Activated B cell treated with CpG ODN at 0.5 μM for 24 hours (primary cell): ENCODE measurements around the gene ATRN. TPM values are rescaled to one million over a fixed set of nuclear protein-coding genes. Genes with fewer than 3 reads are reported as not detected.

Experiments
- ATAC-seq: fragments of 200-7000 bp; cut with Tn5 transposase; one replicate; pipeline ENCODE4 v1.10.0; 2021; ENCODE audit warnings: low read depth, mild to moderate bottlenecking, moderate library complexity
- CTCF ChIA-PET: fragments of 350-600 bp; sonication (Branson Sonifier 250); formaldehyde crosslinking; loops from one replicate; lab custom pipeline; 2021; ENCODE audit warnings: antibody characterized with exemption; lab: Charles Lee
- POLR2A ChIA-PET: fragments of 350-600 bp; sonication (Branson Sonifier 250); formaldehyde crosslinking; loops from one replicate; lab custom pipeline; 2021; ENCODE audit warnings: antibody characterized with exemption; lab: Charles Lee
- DNase-seq: peaks from one replicate; pipeline ENCODE4 v3.0.0; 2022
- H3K27ac Mint-ChIP-seq: one replicate; pipeline ENCODE4 v1.8.0; 2020; ENCODE audit warnings: mixed read lengths
- H3K27me3 Mint-ChIP-seq: one replicate; pipeline ENCODE4 v1.8.0; 2021; ENCODE audit warnings: mixed read lengths
- H3K36me3 Mint-ChIP-seq: one replicate; pipeline ENCODE4 v1.8.0; 2021; ENCODE audit warnings: low read depth, mixed read lengths
- H3K4me1 Mint-ChIP-seq: one replicate; pipeline ENCODE4 v1.8.0; 2021; ENCODE audit warnings: mixed read lengths
- H3K4me3 Mint-ChIP-seq: one replicate; pipeline ENCODE4 v1.8.0; 2020; ENCODE audit warnings: mild to moderate bottlenecking, mixed read lengths
- H3K9me3 Mint-ChIP-seq: one replicate; pipeline ENCODE4 v1.8.0; 2020; ENCODE audit warnings: mixed read lengths
- intact Hi-C: fragments of 100-400 bp; cut with micrococcal nuclease; formaldehyde crosslinking; loops from one replicate; pipeline ENCODE4 v1.15.1; 2024
- total RNA-seq: library from RNA; stranded (reverse); gene quantifications from 2 replicates; pipeline ENCODE4 v1.2.3, GENCODE V29; 2022
- TF ChIP-seq, protein P1 (sequence below): fragments of 200-600 bp; IDR thresholded peaks from one replicate; pipeline ENCODE4 v1.8.0; 2022; ENCODE audit warnings: antibody characterized with exemption, mild to moderate bottlenecking

The ATRN gene
- total RNA-seq, 1 donor from 2014 or later: 13.0 TPM

DNA sequence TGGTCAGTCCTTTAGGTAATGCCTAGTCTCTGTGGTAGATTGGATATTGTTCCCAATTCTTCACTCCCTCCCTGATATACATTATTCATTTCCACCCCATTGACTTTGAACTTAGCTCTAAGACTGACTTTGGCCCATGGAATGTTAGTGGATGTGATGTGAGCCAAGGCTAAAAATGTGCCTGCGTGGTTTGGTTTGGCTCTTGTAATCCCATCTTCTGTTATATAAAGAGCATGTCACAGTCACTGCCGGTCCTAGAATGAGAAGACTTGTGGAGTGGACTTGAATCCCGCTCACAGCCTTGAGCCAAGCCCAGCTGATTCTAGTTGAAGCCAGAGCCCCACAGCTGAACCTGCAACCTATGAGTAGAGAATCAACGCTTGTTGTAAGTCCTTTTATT, 39.7 kb upstream of the ATRN start:
- no peak overlapping the region for H3K4me3 Mint-ChIP-seq
- H3K27me3 Mint-ChIP-seq: no peaks in the 10 kb centered on the region
- no peak overlapping the region for H3K27ac Mint-ChIP-seq
- peaks cover 14% of the 10 kb centered on the region for H3K4me1 Mint-ChIP-seq
- no peak for DNase-seq
- intact Hi-C loops: no loop called here
- no peaks in the 10 kb centered on the region for H3K36me3 Mint-ChIP-seq
- CTCF ChIA-PET: no interaction called here
- POLR2A ChIA-PET: interaction anchor here (1.4 kb wide), 1 partner anchor 23 kb away, joined by 4 read pairs; no protein-coding TSS in a partner anchor
- TF ChIP-seq, protein P1, sequence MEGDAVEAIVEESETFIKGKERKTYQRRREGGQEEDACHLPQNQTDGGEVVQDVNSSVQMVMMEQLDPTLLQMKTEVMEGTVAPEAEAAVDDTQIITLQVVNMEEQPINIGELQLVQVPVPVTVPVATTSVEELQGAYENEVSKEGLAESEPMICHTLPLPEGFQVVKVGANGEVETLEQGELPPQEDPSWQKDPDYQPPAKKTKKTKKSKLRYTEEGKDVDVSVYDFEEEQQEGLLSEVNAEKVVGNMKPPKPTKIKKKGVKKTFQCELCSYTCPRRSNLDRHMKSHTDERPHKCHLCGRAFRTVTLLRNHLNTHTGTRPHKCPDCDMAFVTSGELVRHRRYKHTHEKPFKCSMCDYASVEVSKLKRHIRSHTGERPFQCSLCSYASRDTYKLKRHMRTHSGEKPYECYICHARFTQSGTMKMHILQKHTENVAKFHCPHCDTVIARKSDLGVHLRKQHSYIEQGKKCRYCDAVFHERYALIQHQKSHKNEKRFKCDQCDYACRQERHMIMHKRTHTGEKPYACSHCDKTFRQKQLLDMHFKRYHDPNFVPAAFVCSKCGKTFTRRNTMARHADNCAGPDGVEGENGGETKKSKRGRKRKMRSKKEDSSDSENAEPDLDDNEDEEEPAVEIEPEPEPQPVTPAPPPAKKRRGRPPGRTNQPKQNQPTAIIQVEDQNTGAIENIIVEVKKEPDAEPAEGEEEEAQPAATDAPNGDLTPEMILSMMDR: no peak
- no peaks in the 10 kb centered on the region for H3K9me3 Mint-ChIP-seq
- ATAC-seq: no peak

DNA sequence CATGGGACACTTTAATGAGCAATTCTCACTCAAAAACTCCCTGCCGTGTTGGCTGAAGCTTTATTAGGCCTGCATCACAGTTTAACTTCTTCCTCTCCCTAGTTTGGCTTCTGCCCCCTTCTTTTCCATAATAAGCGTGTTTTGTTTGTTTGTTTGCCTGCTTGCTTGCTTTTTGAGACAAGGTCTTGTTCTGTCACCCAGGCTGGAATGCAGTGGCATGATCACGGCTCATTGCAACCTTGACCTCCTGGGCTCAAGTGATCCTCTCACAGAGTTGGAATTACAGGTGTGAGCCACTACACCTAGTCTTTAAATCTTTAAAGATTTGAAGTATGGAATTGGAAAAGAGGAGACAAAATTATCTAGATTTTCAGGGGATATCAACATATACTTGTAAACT, 38.0 kb upstream of the ATRN start:
- H3K4me1 Mint-ChIP-seq: peaks cover 14% of the 10 kb centered on the region
- DNase-seq (no peak), ATAC-seq (no peak)
- intact Hi-C loops: no loop called here
- no peaks in the 10 kb centered on the region for H3K9me3 Mint-ChIP-seq
- ChIA-PET POLR2A (no interaction called here), CTCF (no interaction called here)
- no peaks in the 10 kb centered on the region for H3K36me3 Mint-ChIP-seq
- no peak overlapping the region for H3K4me3 Mint-ChIP-seq
- no peaks in the 10 kb centered on the region for H3K27me3 Mint-ChIP-seq
- TF ChIP-seq, protein P1: no peak
- H3K27ac Mint-ChIP-seq: no peak overlapping the region

GRCh38 chr20:3433744-3434143, 37.1 kb upstream of the ATRN start:
- DNase-seq (no peak), ATAC-seq (no peak)
- H3K9me3 Mint-ChIP-seq: no peaks in the 10 kb centered on the region
- intact Hi-C loops: no loop called here
- peaks cover 14% of the 10 kb centered on the region for H3K4me1 Mint-ChIP-seq
- ChIA-PET POLR2A (no interaction called here), CTCF (no interaction called here)
- no peak overlapping the region for H3K27ac Mint-ChIP-seq
- H3K27me3 Mint-ChIP-seq: no peaks in the 10 kb centered on the region
- TF ChIP-seq, protein P1: no peak
- H3K36me3 Mint-ChIP-seq: no peaks in the 10 kb centered on the region
- H3K4me3 Mint-ChIP-seq: no peak overlapping the region

DNA sequence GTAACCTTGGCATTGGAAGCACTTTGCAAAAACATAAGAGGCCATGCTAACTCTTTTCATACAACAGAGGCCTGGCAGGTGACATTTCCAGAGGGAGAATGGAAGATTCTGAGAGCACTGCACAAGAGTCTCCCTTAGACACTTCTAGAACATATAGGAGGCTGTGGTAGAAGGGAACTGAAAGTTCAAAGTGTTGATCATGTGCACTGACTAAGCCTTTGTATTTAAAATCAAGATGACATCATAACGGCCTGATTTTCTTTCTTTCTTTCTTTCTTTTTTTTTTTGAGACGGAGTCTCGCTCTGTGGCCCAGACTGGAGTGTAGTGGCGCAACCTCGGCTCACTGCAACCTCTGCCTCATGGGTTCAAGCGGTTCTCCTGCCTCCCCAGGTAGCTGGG, 36.6 kb upstream of the ATRN start:
- ChIA-PET CTCF (no interaction called here), POLR2A (no interaction called here)
- TF ChIP-seq, protein P1: no peak
- no peaks in the 10 kb centered on the region for H3K9me3 Mint-ChIP-seq
- DNase-seq (no peak), ATAC-seq (no peak)
- H3K27ac Mint-ChIP-seq: no peak overlapping the region
- no peaks in the 10 kb centered on the region for H3K36me3 Mint-ChIP-seq
- peaks cover 3% of the 10 kb centered on the region for H3K27me3 Mint-ChIP-seq
- H3K4me1 Mint-ChIP-seq: peaks cover 14% of the 10 kb centered on the region
- intact Hi-C loops: no loop called here
- H3K4me3 Mint-ChIP-seq: no peak overlapping the region

GRCh38 chr20:3436864-3437574, 33.8 kb upstream of the ATRN start:
- no peak for ATAC-seq
- ChIA-PET POLR2A (no interaction called here), CTCF (no interaction called here)
- no peak for DNase-seq
- Mint-ChIP-seq H3K9me3 (no peaks in the 10 kb centered on the region), H3K27ac (no peak overlapping the region), H3K36me3 (no peaks in the 10 kb centered on the region), H3K27me3 (peaks cover 3% of the 10 kb centered on the region), H3K4me3 (no peak overlapping the region), H3K4me1 (peaks cover 4% of the 10 kb centered on the region)
- intact Hi-C loops: no loop called here
- TF ChIP-seq, protein P1: no peak
